Measurements from ENCODE around the gene ADCYAP1.

GRCh38 chr18:875912-876311 is 28.8 kb upstream of the ADCYAP1 start:
- TF ChIP-seq FOXP2 (optimal IDR thresholded peaks at IDR 0.05; ENCODE audit: borderline replicate concordance, extremely low read depth, extremely low read length, insufficient read depth) (no peak), REST (IDR thresholded peaks at IDR 0.05; ENCODE audit: insufficient read depth in 1 of 2, low read depth in 2 of 2, low read length in 2 of 2) (no peak), POLR2AphosphoS5 (IDR thresholded peaks at IDR 0.05; ENCODE audit: low read depth, low read length) (no peak), SIN3A (IDR thresholded peaks at IDR 0.05; ENCODE audit: borderline replicate concordance, insufficient read depth, low read length) (no peak), TAF1 (IDR thresholded peaks at IDR 0.05; ENCODE audit: borderline replicate concordance, insufficient read depth, low read length) (no peak)

Data from PFSK-1 (cell line).